Measurements from ENCODE around the gene C6orf52. TPM values are rescaled to one million over a fixed set of nuclear protein-coding genes. Genes with fewer than 3 reads are reported as not detected.

The C6orf52 gene
- total RNA-seq, 2 experiments from 2014 or later, result 2.4 to 3.7 TPM

DNA sequence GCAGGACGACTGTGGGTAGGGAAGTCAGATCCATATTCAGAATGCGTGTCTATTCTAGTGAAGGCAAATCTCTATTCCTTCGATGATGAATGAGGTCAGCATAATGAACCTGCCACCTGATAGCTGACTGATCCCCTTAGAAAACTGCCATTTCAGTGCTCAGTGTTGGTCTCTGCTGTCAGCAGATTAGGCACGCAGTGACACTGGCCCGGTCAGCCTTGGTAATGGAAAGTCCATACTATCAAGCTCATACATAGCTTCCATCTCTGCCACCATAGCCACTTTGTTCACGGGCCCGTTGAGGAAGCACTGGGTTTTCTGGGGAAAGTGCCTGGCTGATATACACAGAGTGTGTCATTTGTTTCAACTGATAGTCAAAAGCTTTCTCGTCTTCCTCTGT, 54.0 kb downstream of the C6orf52 start:
- H3K4me3 Mint-ChIP-seq, result no peak overlapping the region
- H3K4me1 Mint-ChIP-seq (ENCODE audit: low read depth), result no peaks in the 10 kb centered on the region
- ChIA-PET CTCF (no interaction called here), POLR2A (no interaction called here)
- H3K27me3 Mint-ChIP-seq, result peaks cover 9% of the 10 kb centered on the region
- no peaks in the 10 kb centered on the region for H3K9me3 Mint-ChIP-seq
- H3K36me3 Mint-ChIP-seq, result no peaks in the 10 kb centered on the region
- no peak overlapping the region for H3K27ac Mint-ChIP-seq
- no peak for DNase-seq
- intact Hi-C loops (cut with micrococcal nuclease), result no loop called here

DNA sequence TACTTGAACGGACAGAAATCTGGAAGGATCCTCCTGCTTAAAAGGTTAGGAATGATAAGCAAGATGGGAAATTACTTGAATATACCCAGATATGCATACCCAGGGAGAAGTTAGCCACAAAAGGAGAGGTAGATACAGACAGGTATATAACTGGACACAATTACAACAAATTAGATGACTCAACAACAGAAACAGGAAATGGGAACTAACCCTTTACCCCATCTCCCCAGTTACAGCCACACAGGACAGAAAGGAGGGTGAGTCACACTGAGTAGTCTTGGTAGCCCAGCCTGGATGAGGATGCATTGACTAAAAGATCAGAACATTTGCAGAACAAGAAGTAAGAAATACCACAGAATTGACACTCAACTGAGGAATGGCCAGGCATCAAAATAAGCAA, 61.2 kb downstream of the C6orf52 start:
- no peaks in the 10 kb centered on the region for H3K4me1 Mint-ChIP-seq (ENCODE audit: low read depth)
- H3K27me3 Mint-ChIP-seq, result no peaks in the 10 kb centered on the region
- no peaks in the 10 kb centered on the region for H3K36me3 Mint-ChIP-seq
- no peak overlapping the region for H3K4me3 Mint-ChIP-seq
- ChIA-PET CTCF (no interaction called here), POLR2A (no interaction called here)
- H3K9me3 Mint-ChIP-seq, result no peaks in the 10 kb centered on the region
- H3K27ac Mint-ChIP-seq, result no peak overlapping the region
- intact Hi-C loops (cut with micrococcal nuclease), result no loop called here
- no peak for DNase-seq

GRCh38 chr6:10630178-10630577, 64.2 kb downstream of the C6orf52 start:
- H3K4me3 Mint-ChIP-seq, result no peak overlapping the region
- CTCF ChIA-PET, result no interaction called here
- no peaks in the 10 kb centered on the region for H3K36me3 Mint-ChIP-seq
- intact Hi-C loops (cut with micrococcal nuclease), result no loop called here
- no peaks in the 10 kb centered on the region for H3K4me1 Mint-ChIP-seq (ENCODE audit: low read depth)
- H3K9me3 Mint-ChIP-seq, result no peaks in the 10 kb centered on the region
- POLR2A ChIA-PET, result no interaction called here
- H3K27ac Mint-ChIP-seq, result no peak overlapping the region
- H3K27me3 Mint-ChIP-seq, result no peaks in the 10 kb centered on the region
- DNase-seq, result no peak

GRCh38 chr6:10627800-10628199, 66.6 kb downstream of the C6orf52 start:
- ChIA-PET CTCF (no interaction called here), POLR2A (no interaction called here)
- H3K27me3 Mint-ChIP-seq, result no peaks in the 10 kb centered on the region
- no peaks in the 10 kb centered on the region for H3K9me3 Mint-ChIP-seq
- no peak for DNase-seq
- no peak overlapping the region for H3K4me3 Mint-ChIP-seq
- intact Hi-C loops (cut with micrococcal nuclease), result no loop called here
- H3K36me3 Mint-ChIP-seq, result peaks cover 7% of the 10 kb centered on the region
- no peak overlapping the region for H3K27ac Mint-ChIP-seq
- no peaks in the 10 kb centered on the region for H3K4me1 Mint-ChIP-seq (ENCODE audit: low read depth)

DNA sequence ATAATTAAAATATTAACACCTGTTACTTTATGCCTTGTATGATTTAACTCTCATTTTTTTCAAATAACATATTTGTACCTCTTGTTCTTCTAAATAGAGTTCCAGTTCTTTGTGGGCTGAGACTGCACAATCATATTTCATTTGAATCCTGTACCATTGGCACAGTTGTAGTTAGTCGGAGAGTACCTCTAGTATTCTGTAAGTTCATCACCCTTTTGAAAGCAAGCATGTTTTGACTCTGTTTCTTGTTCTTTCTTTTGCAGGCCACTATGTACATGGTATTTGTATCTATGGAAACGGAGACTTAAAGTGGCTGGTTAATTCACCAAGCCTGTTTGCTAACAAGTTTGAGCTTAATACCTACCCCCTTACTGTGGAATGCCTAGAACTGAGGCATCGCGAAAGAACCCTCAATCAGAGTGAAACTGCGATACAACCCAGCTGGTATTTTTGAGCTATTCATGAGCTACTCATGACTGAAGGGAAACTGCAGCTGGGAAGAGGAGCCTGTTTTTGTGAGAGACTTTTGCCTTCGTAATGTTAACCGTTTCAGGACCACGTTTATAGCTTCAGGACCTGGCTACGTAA, 68.2 kb downstream of the C6orf52 start:
- H3K9me3 Mint-ChIP-seq, result no peaks in the 10 kb centered on the region
- peaks cover 12% of the 10 kb centered on the region for H3K36me3 Mint-ChIP-seq
- DNase-seq, result no peak
- H3K27ac Mint-ChIP-seq, result no peak overlapping the region
- H3K4me1 Mint-ChIP-seq (ENCODE audit: low read depth), result no peaks in the 10 kb centered on the region
- ChIA-PET POLR2A (no interaction called here), CTCF (no interaction called here)
- H3K27me3 Mint-ChIP-seq, result no peaks in the 10 kb centered on the region
- H3K4me3 Mint-ChIP-seq, result no peak overlapping the region
- intact Hi-C loops (cut with micrococcal nuclease), result no loop called here

GRCh38 chr6:10624836-10625235, 69.6 kb downstream of the C6orf52 start:
- H3K27ac Mint-ChIP-seq, result no peak overlapping the region
- H3K4me3 Mint-ChIP-seq, result no peak overlapping the region
- DNase-seq, result no peak
- intact Hi-C loops (cut with micrococcal nuclease), result no loop called here
- peaks cover 12% of the 10 kb centered on the region for H3K36me3 Mint-ChIP-seq
- no peaks in the 10 kb centered on the region for H3K9me3 Mint-ChIP-seq
- POLR2A ChIA-PET, result no interaction called here
- no peaks in the 10 kb centered on the region for H3K4me1 Mint-ChIP-seq (ENCODE audit: low read depth)
- H3K27me3 Mint-ChIP-seq, result no peaks in the 10 kb centered on the region
- CTCF ChIA-PET, result no interaction called here

- no peaks in the 10 kb centered on the region for H3K9me3 Mint-ChIP-seq
- no peaks in the 10 kb centered on the region for H3K27me3 Mint-ChIP-seq
- ChIA-PET POLR2A (no interaction called here), CTCF (no interaction called here)
- DNase-seq, result no peak
- intact Hi-C loops (cut with micrococcal nuclease), result no loop called here
- no peak overlapping the region for H3K27ac Mint-ChIP-seq
- no peak overlapping the region for H3K4me3 Mint-ChIP-seq
- H3K36me3 Mint-ChIP-seq, result peaks cover 12% of the 10 kb centered on the region
- no peaks in the 10 kb centered on the region for H3K4me1 Mint-ChIP-seq (ENCODE audit: low read depth)
These were observed 72.6 kb downstream of the C6orf52 start for GRCh38 chr6:10621847-10622246.

Other genes with a start within 250 kb of the C6orf52 start
- 1 to 10 TPM; 1.4 to 1.5 TPM for gene GCNT2, start 173.3 kb downstream of the C6orf52 start, total RNA-seq
- 10 to 100 TPM; 28.2 to 32.8 TPM for gene PAK1IP1, start 356 bp upstream of the C6orf52 start, total RNA-seq
- 10 to 100 TPM; 84.9 to 87.6 TPM for gene TMEM14C, start 28.5 kb upstream of the C6orf52 start, total RNA-seq
- 10 to 100 TPM; 86.9 to 91.3 TPM for gene TMEM14B, start 53.2 kb upstream of the C6orf52 start, total RNA-seq
- 1 to 10 TPM in 1 of 2 experiments, under 1 TPM in 1; 0.87 to 1.1 TPM for gene MAK, start 143.9 kb upstream of the C6orf52 start, total RNA-seq
- not detected for gene GCM2, start 187.4 kb upstream of the C6orf52 start, total RNA-seq
- gene SYCP2L, start 192.4 kb upstream of the C6orf52 start, total RNA-seq, result under 1 TPM in 1 of 2 experiments, not detected in 1; 0.10 TPM